Ascending aorta (tissue), 2 donors: ENCODE data around the gene RBPJ. TPM values are rescaled to one million over a fixed set of nuclear protein-coding genes. Genes with fewer than 3 reads are reported as not detected.

Experiments
- DNase-seq, 2 donors: peaks; one replicate each; pipeline ENCODE4 v3.0.0-alpha.2; 2019; ENCODE audit warnings: low spot score in 2 of 2
- H3K27ac ChIP-seq, 2 donors: fragments of 200-600 bp; sonication (generic); one replicate each; pipeline ENCODE4 v1.5.1; 2016 to 2017; ENCODE audit warnings: mild to moderate bottlenecking in 1 of 2
- H3K27me3 ChIP-seq: fragments of 200-600 bp; sonication (generic); one replicate; pipeline ENCODE4 v1.5.1; 2017
- H3K36me3 ChIP-seq, 2 donors: fragments of 200-600 bp; sonication (generic); one replicate each; pipeline ENCODE4 v1.5.1; 2016
- H3K4me1 ChIP-seq, 2 donors: fragments of 200-600 bp; sonication (generic); one replicate each; pipeline ENCODE4 v1.5.1; 2016 to 2017; ENCODE audit warnings: mild to moderate bottlenecking in 1 of 2
- H3K4me3 ChIP-seq, 2 donors: fragments of 200-600 bp; sonication (generic); one replicate each; pipeline ENCODE4 v1.5.1; 2016 to 2017; ENCODE audit warnings: mild to moderate bottlenecking in 1 of 2
- H3K9me3 ChIP-seq, 2 donors: fragments of 200-600 bp; sonication (generic); one replicate each; pipeline ENCODE4 v1.5.1; 2016
- CTCF ChIP-seq, 3 experiments: fragments of 200-600 bp in 2 of 3; fragments of 450-650 bp in 1 of 3; sonication (generic) in 2 of 3; IDR thresholded peaks; one replicate each; pipeline ENCODE4 v1.5.1; 2016 to 2019; ENCODE audit warnings: antibody characterized with exemption in 3 of 3, mild to moderate bottlenecking in 1 of 3, moderate library complexity in 1 of 3
- intact Hi-C: fragments of 100-400 bp; cut with DNase I; formaldehyde crosslinking; loops from one replicate; pipeline ENCODE4 v1.15.1; 2023
- total RNA-seq: library from RNA; depleted of rRNA; stranded (reverse); fragments of >200 nt; gene quantifications from one replicate; pipeline ENCODE4 v1.1.0, GENCODE V29; 2016

Gene RBPJ
- total RNA-seq, 1 donor from 2014 or later, result 17.6 TPM

- H3K4me3 ChIP-seq, result no peak overlapping the region
- H3K27me3 ChIP-seq, result no peaks in the 10 kb centered on the region
- intact Hi-C loops, result no loop called here
- no peak overlapping the region for H3K27ac ChIP-seq
- H3K9me3 ChIP-seq, result no peaks in the 10 kb centered on the region
- TF ChIP-seq CTCF (IDR thresholded peaks at IDR 0.05), result no peak
- H3K4me1 ChIP-seq, result peaks cover 0 to 9% of the 10 kb centered on the region in 2 donors
- H3K36me3 ChIP-seq, result peaks cover 0 to 3% of the 10 kb centered on the region in 2 donors
- DNase-seq, result no peak
These were observed 44.8 kb downstream of the RBPJ start for GRCh38 chr4:26365537-26366150.

- no peak for DNase-seq
- H3K36me3 ChIP-seq, result peaks cover 0 to 3% of the 10 kb centered on the region in 2 donors
- H3K9me3 ChIP-seq, result no peaks in the 10 kb centered on the region
- intact Hi-C loops, result no loop called here
- H3K27ac ChIP-seq, result no peak overlapping the region
- no peaks in the 10 kb centered on the region for H3K27me3 ChIP-seq
- no peak overlapping the region for H3K4me3 ChIP-seq
- peaks cover 0 to 14% of the 10 kb centered on the region in 2 donors for H3K4me1 ChIP-seq
- no peak for TF ChIP-seq CTCF (IDR thresholded peaks at IDR 0.05)
These were observed 47.0 kb downstream of the RBPJ start for GRCh38 chr4:26367811-26368210.

GRCh38 chr4:26368685-26369084 lies 47.9 kb downstream of the RBPJ start:
- no peak overlapping the region for H3K4me3 ChIP-seq
- no peaks in the 10 kb centered on the region for H3K27me3 ChIP-seq
- no peak overlapping the region for H3K27ac ChIP-seq
- H3K9me3 ChIP-seq, result no peaks in the 10 kb centered on the region
- no peak for DNase-seq
- no peak for TF ChIP-seq CTCF (IDR thresholded peaks at IDR 0.05)
- intact Hi-C loops, result no loop called here
- H3K36me3 ChIP-seq, result peaks cover 0 to 3% of the 10 kb centered on the region in 2 donors
- peaks cover 0 to 14% of the 10 kb centered on the region in 2 donors for H3K4me1 ChIP-seq

GRCh38 chr4:26369132-26369531 lies 48.3 kb downstream of the RBPJ start:
- DNase-seq, result no peak
- Histone ChIP-seq H3K9me3 (no peaks in the 10 kb centered on the region), H3K27ac (no peak overlapping the region), H3K27me3 (no peaks in the 10 kb centered on the region), H3K4me3 (no peak overlapping the region), H3K36me3 (peaks cover 0 to 3% of the 10 kb centered on the region in 2 donors), H3K4me1 (peaks cover 0 to 14% of the 10 kb centered on the region in 2 donors)
- TF ChIP-seq CTCF (IDR thresholded peaks at IDR 0.05), result no peak
- intact Hi-C loops, result no loop called here

- no peak overlapping the region for H3K4me3 ChIP-seq
- H3K27me3 ChIP-seq, result no peaks in the 10 kb centered on the region
- TF ChIP-seq CTCF (IDR thresholded peaks at IDR 0.05), result no peak
- intact Hi-C loops, result no loop called here
- H3K36me3 ChIP-seq, result peaks cover 0 to 3% of the 10 kb centered on the region in 2 donors
- no peak for DNase-seq
- no peaks in the 10 kb centered on the region for H3K9me3 ChIP-seq
- peaks cover 0 to 14% of the 10 kb centered on the region in 2 donors for H3K4me1 ChIP-seq
- no peak overlapping the region for H3K27ac ChIP-seq
These were observed 48.8 kb downstream of the RBPJ start for GRCh38 chr4:26369581-26369980.

- no peak for TF ChIP-seq CTCF (IDR thresholded peaks at IDR 0.05)
- Histone ChIP-seq H3K9me3 (no peaks in the 10 kb centered on the region), H3K4me1 (peaks cover 0 to 14% of the 10 kb centered on the region in 2 donors), H3K27ac (no peak overlapping the region), H3K27me3 (no peaks in the 10 kb centered on the region), H3K36me3 (peaks cover 0 to under 1% of the 10 kb centered on the region in 2 donors), H3K4me3 (no peak overlapping the region)
- intact Hi-C loops, result no loop called here
- DNase-seq, result no peak
These were observed 51.3 kb downstream of the RBPJ start for GRCh38 chr4:26372076-26372475.
